Measurements from ENCODE around the gene KRT38. TPM values are rescaled to one million over a fixed set of nuclear protein-coding genes. Genes with fewer than 3 reads are reported as not detected.

The KRT38 gene
- total RNA-seq, 1 experiment from 2014 or later: not detected

GRCh38 chr17:41393826-41394225 is 47.0 kb downstream of the KRT38 start (continued):
- TF ChIP-seq E2F1 (CRISPR knock-in tag; IDR thresholded peaks at IDR 0.05): no peak
- TF ChIP-seq OVOL2 (CRISPR knock-in tag; IDR thresholded peaks at IDR 0.05; ENCODE audit: borderline replicate concordance): no peak
- no peak for TF ChIP-seq ZNF671 (CRISPR knock-in tag; IDR thresholded peaks at IDR 0.05)

GRCh38 chr17:41393294-41393693 is 47.5 kb downstream of the KRT38 start:
- no peak for ATAC-seq
- H3K27me3 Mint-ChIP-seq (ENCODE audit: low read depth): no peaks in the 10 kb centered on the region
- CTCF ChIA-PET: no interaction called here

GRCh38 chr17:41392278-41392677 is 48.5 kb downstream of the KRT38 start:
- H3K27ac Mint-ChIP-seq: no peak overlapping the region
- no peak overlapping the region for H3K4me3 Mint-ChIP-seq
- no peak for TF ChIP-seq GABPB1 (CRISPR knock-in tag; IDR thresholded peaks at IDR 0.05)
- no peak for TF ChIP-seq HMGXB4 (CRISPR knock-in tag; IDR thresholded peaks at IDR 0.05)
- no peak for TF ChIP-seq E2F5 (CRISPR knock-in tag; IDR thresholded peaks at IDR 0.05)
- no peak for TF ChIP-seq ARID4B (CRISPR knock-in tag; IDR thresholded peaks at IDR 0.05; ENCODE audit: borderline replicate concordance)
- no peak for TF ChIP-seq EMX1 (CRISPR knock-in tag; IDR thresholded peaks at IDR 0.05)
- no peak for TF ChIP-seq JUN (CRISPR knock-in tag; IDR thresholded peaks at IDR 0.05)
- TF ChIP-seq USF2 (CRISPR knock-in tag; IDR thresholded peaks at IDR 0.05): no peak
- no peaks in the 10 kb centered on the region for H3K27me3 Mint-ChIP-seq (ENCODE audit: low read depth)
- ATAC-seq: no peak
- H3K4me1 Mint-ChIP-seq: no peaks in the 10 kb centered on the region
- H3K9me3 Mint-ChIP-seq: peaks cover 2% of the 10 kb centered on the region
- CTCF ChIA-PET: interaction anchor here (2.6 kb wide), 1 partner anchor 157 kb away, joined by 11 read pairs; no protein-coding TSS in a partner anchor
- H3K36me3 Mint-ChIP-seq: peaks cover 2% of the 10 kb centered on the region
- DNase-seq (ENCODE audit: low spot score): no peak
- POLR2A ChIA-PET: no interaction called here

More at GRCh38 chr17:41393294-41393693, 47.5 kb downstream of the KRT38 start:
- H3K9me3 Mint-ChIP-seq: no peaks in the 10 kb centered on the region
- no peaks in the 10 kb centered on the region for H3K36me3 Mint-ChIP-seq
- no peak overlapping the region for H3K27ac Mint-ChIP-seq
- no peak for DNase-seq (ENCODE audit: low spot score)
- no peak overlapping the region for H3K4me3 Mint-ChIP-seq
- no peaks in the 10 kb centered on the region for H3K4me1 Mint-ChIP-seq
- no peak for TF ChIP-seq ZSCAN18 (CRISPR knock-in tag; IDR thresholded peaks at IDR 0.05)
- TF ChIP-seq ZNF138 (CRISPR knock-in tag; conservative IDR thresholded peaks at IDR 0.05): no peak
- TF ChIP-seq PREB (CRISPR knock-in tag; IDR thresholded peaks at IDR 0.05; ENCODE audit: borderline replicate concordance): no peak
- no peak for TF ChIP-seq NR3C1 (CRISPR knock-in tag; conservative IDR thresholded peaks at IDR 0.05; ENCODE audit: low read depth)
- POLR2A ChIA-PET: no interaction called here

Data from WTC11 (cell line).